SKM-1 (cell line): Measurements from ENCODE around the gene TFAP2C.
"Not testable (repeated sequence)": the region's sequence is repeated elsewhere in the genome, so short reads cannot be mapped to it uniquely, and the experiment has no call there.

Source experiments
- DNase-seq: peaks from one replicate; lab custom pipeline; 2025; ENCODE audit not compliant: unreplicated experiment; lab: John Stamatoyannopoulos, UW

TFAP2C gene

GRCh38 chr20:56614196-56614595 is 14.9 kb upstream of the TFAP2C start:
- DNase-seq = no peak

GRCh38 chr20:56616716-56617115 is 12.4 kb upstream of the TFAP2C start:
- DNase-seq = no peak

GRCh38 chr20:56617489-56617888 is 11.6 kb upstream of the TFAP2C start:
- DNase-seq = no peak

GRCh38 chr20:56621730-56622129 is 7.4 kb upstream of the TFAP2C start:
- no peak for DNase-seq

- DNase-seq = not testable (repeated sequence)
Measured at GRCh38 chr20:56623930-56624329, 5.2 kb upstream of the TFAP2C start.

- DNase-seq = no peak
Measured at GRCh38 chr20:56624786-56625681, 4.1 kb upstream of the TFAP2C start.

- no peak for DNase-seq
Measured at GRCh38 chr20:56625837-56626236, 3.3 kb upstream of the TFAP2C start.

- peak; percentile 5 for DNase-seq
Measured at GRCh38 chr20:56626367-56627121, 2.6 kb upstream of the TFAP2C start.

GRCh38 chr20:56627122-56628014 is 1.7 kb upstream of the TFAP2C start:
- no peak for DNase-seq

- DNase-seq = no peak
Measured at GRCh38 chr20:56628015-56628872, 862 bp upstream of the TFAP2C start.

- DNase-seq = no peak
Measured at GRCh38 chr20:56629464-56630085, 469 bp downstream of the TFAP2C start.

GRCh38 chr20:56630086-56630493 is 984 bp downstream of the TFAP2C start:
- peak; percentile 31 for DNase-seq

- no peak for DNase-seq
Measured at GRCh38 chr20:56630506-56631317, 1.6 kb downstream of the TFAP2C start.

- DNase-seq = no peak
Measured at GRCh38 chr20:56631318-56631989, 2.3 kb downstream of the TFAP2C start.

- DNase-seq = no peak
Measured at GRCh38 chr20:56631990-56632327, 2.9 kb downstream of the TFAP2C start.

GRCh38 chr20:56634307-56634706 is 5.2 kb downstream of the TFAP2C start:
- DNase-seq = no peak

GRCh38 chr20:56634735-56635385 is 5.8 kb downstream of the TFAP2C start:
- DNase-seq = no peak

- DNase-seq = no peak
Measured at GRCh38 chr20:56636716-56637115, 7.6 kb downstream of the TFAP2C start.
